Vagina (tissue), 2 donors: ENCODE measurements around the gene ZBTB16. TPM values are rescaled to one million over a fixed set of nuclear protein-coding genes. Genes with fewer than 3 reads are reported as not detected.

ENCODE experiments used
- DNase-seq, 2 donors: peaks; one replicate each; pipeline ENCODE4 v3.0.0-alpha.2; 2017; ENCODE audit errors: extremely low spot score in 2 of 2
- H3K27ac ChIP-seq: fragments of 200-600 bp; sonication (generic); one replicate; pipeline ENCODE4 v1.5.1; 2019
- H3K27me3 ChIP-seq: fragments of 200-600 bp; sonication (generic); one replicate; pipeline ENCODE4 v1.5.1; 2019
- H3K36me3 ChIP-seq, 2 donors: fragments of 200-600 bp; sonication (generic); one replicate each; pipeline ENCODE4 v1.5.1; 2017 to 2019
- H3K4me1 ChIP-seq: fragments of 200-600 bp; sonication (generic); one replicate; pipeline ENCODE4 v1.5.1; 2019
- H3K4me3 ChIP-seq, 2 donors: fragments of 200-600 bp; sonication (generic); 1 replicate in 1 of 2; 2 replicates in 1 of 2; pipeline ENCODE4 v1.5.1; 2016 to 2019
- H3K9me3 ChIP-seq: fragments of 200-600 bp; sonication (generic); one replicate; pipeline ENCODE4 v1.5.1; 2019
- CTCF ChIP-seq, 3 experiments: fragments of 450-650 bp in 2 of 3; fragments of 200-600 bp in 1 of 3; sonication (generic) in 1 of 3; IDR thresholded peaks; one replicate each; pipeline ENCODE4 v1.5.1; 2017 to 2019; ENCODE audit warnings: antibody characterized with exemption in 3 of 3, mild to moderate bottlenecking in 2 of 3, moderate library complexity in 2 of 3
- POLR2A ChIP-seq, 2 donors: fragments of 450-650 bp; IDR thresholded peaks; one replicate each; pipeline ENCODE4 v1.6.1; 2017; ENCODE audit warnings: antibody characterized with exemption in 2 of 2, mild to moderate bottlenecking in 2 of 2, moderate library complexity in 2 of 2
- POLR2AphosphoS5 ChIP-seq, 2 donors: sonication (generic); formaldehyde crosslinking; IDR thresholded peaks; one replicate each; pipeline ENCODE4 v1.9.0; 2017; ENCODE audit warnings: antibody characterized with exemption in 2 of 2, mild to moderate bottlenecking in 2 of 2, low read depth in 1 of 2; ENCODE audit not compliant: insufficient read depth in 1 of 2
- intact Hi-C: fragments of 100-400 bp; cut with DNase I; formaldehyde crosslinking; loops from one replicate; pipeline ENCODE4 v1.15.1; 2023
- total RNA-seq: library from RNA; depleted of rRNA; stranded (reverse); fragments of >200 nt; gene quantifications from one replicate; pipeline ENCODE4 v1.2.3, GENCODE V29; 2016

The ZBTB16 gene
- total RNA-seq, 1 donor from 2014 or later = 243 TPM

DNA sequence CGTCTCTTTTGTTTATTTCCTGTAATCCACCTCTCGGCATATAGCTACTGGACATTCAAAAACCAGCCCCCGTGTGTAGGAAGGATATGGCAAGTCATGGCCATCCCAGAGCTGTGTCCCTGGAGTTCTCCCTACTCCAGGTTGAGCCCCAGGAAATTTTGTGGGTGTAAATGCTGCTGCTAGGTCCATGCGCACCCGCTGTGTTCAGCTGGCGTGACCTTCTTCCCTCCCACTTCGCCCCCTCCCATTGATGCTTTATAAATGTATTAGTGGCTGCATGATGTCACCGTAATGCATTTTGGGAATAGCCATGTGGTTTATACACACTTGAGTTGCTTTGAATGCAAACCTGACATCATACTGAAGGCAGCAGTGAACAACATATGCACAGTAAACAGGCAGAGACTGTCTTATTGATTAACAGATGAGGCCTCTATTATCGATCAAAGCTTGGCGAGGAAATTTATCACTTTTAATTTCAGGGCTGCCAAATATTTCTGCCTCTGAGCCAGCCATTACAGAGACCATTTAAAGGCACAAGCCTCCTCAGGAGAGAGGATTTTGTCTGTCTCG, 123.0 kb downstream of the ZBTB16 start:
- intact Hi-C loops = no loop called here
- peaks cover 64% of the 10 kb centered on the region for H3K4me1 ChIP-seq
- H3K36me3 ChIP-seq = peaks cover 0 to 20% of the 10 kb centered on the region in 2 donors
- no peak overlapping the region for H3K4me3 ChIP-seq
- TF ChIP-seq CTCF (IDR thresholded peaks at IDR 0.05) = no peak
- no peak for TF ChIP-seq POLR2AphosphoS5 (IDR thresholded peaks at IDR 0.05; ENCODE audit: insufficient read depth in 1 of 2, low read depth in 1 of 2)
- TF ChIP-seq POLR2A (IDR thresholded peaks at IDR 0.05) = no peak
- no peaks in the 10 kb centered on the region for H3K27me3 ChIP-seq
- peak overlapping the region; percentile 95 for H3K27ac ChIP-seq
- DNase-seq = no peak
- no peaks in the 10 kb centered on the region for H3K9me3 ChIP-seq

DNA sequence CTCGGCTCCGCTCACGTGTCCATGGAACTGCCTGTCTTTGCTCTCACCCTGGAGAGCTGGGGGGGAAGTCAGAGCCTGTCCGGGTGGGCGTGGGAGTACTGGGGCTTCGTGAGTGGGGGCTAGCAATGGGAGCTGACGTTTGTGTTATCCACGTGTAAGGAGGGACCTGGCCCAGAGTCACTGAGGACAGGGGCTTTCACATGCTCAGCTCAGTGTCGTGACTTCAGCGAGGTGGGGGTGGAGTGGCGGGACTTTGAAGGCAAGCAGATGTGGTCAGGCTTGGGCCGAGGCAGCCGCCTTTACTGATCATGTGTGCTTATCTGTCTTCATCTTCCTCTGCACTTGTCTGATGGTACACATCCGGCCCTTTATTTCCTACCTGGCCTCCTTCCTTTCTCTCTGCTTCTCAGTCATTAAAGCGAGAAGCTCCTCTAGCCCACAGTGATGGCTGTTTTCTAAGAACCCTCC, 123.6 kb downstream of the ZBTB16 start:
- DNase-seq = peak in 1 of 2 donors; percentile 93
- H3K9me3 ChIP-seq = no peaks in the 10 kb centered on the region
- H3K36me3 ChIP-seq = peaks cover 0 to 25% of the 10 kb centered on the region in 2 donors
- peaks cover 59% of the 10 kb centered on the region for H3K4me1 ChIP-seq
- no peak overlapping the region for H3K4me3 ChIP-seq
- peak overlapping the region; percentile 95 for H3K27ac ChIP-seq
- peak in 1 of 2 donors; percentile 52 for TF ChIP-seq POLR2AphosphoS5 (IDR thresholded peaks at IDR 0.05; ENCODE audit: insufficient read depth in 1 of 2, low read depth in 1 of 2)
- no peak for TF ChIP-seq CTCF (IDR thresholded peaks at IDR 0.05)
- intact Hi-C loops = no loop called here
- no peaks in the 10 kb centered on the region for H3K27me3 ChIP-seq

DNA sequence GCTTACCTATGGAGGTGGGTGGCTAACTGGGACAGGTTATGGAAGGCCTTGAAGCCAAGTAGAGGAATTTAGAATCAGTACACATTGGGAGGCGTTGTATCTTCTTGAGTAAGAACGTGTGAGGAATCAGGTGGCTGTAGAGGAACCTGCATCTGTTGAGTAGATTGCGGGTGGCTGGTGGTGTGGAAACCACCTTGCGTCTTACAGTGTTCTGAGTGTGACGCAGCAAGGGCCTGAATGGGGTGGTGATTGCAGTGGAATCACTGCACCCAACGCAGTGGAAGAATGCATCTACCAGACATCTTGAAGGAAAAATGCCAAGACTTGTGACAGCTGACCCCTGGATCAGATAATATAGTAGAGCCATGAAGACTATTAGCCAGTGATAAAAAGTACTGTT, 125.9 kb downstream of the ZBTB16 start:
- TF ChIP-seq POLR2AphosphoS5 (IDR thresholded peaks at IDR 0.05; ENCODE audit: insufficient read depth in 1 of 2, low read depth in 1 of 2) (no peak), POLR2A (IDR thresholded peaks at IDR 0.05) (no peak)
- Histone ChIP-seq H3K36me3 (peaks cover 0 to 42% of the 10 kb centered on the region in 2 donors), H3K27me3 (no peaks in the 10 kb centered on the region), H3K27ac (no peak overlapping the region), H3K4me3 (no peak overlapping the region), H3K9me3 (no peaks in the 10 kb centered on the region), H3K4me1 (peaks cover 40% of the 10 kb centered on the region)
- intact Hi-C loops = no loop called here
- no peak for DNase-seq

GRCh38 chr11:114187173-114187572, 127.7 kb downstream of the ZBTB16 start:
- Histone ChIP-seq H3K4me3 (no peak overlapping the region), H3K9me3 (no peaks in the 10 kb centered on the region), H3K27me3 (no peaks in the 10 kb centered on the region), H3K27ac (no peak overlapping the region), H3K4me1 (peaks cover 23% of the 10 kb centered on the region), H3K36me3 (peaks cover 0 to 49% of the 10 kb centered on the region in 2 donors)
- no peak for TF ChIP-seq POLR2A (IDR thresholded peaks at IDR 0.05)
- TF ChIP-seq POLR2AphosphoS5 (IDR thresholded peaks at IDR 0.05; ENCODE audit: insufficient read depth in 1 of 2, low read depth in 1 of 2) = no peak
- no peak for TF ChIP-seq CTCF (IDR thresholded peaks at IDR 0.05)
- intact Hi-C loops = no loop called here
- no peak for DNase-seq

DNA sequence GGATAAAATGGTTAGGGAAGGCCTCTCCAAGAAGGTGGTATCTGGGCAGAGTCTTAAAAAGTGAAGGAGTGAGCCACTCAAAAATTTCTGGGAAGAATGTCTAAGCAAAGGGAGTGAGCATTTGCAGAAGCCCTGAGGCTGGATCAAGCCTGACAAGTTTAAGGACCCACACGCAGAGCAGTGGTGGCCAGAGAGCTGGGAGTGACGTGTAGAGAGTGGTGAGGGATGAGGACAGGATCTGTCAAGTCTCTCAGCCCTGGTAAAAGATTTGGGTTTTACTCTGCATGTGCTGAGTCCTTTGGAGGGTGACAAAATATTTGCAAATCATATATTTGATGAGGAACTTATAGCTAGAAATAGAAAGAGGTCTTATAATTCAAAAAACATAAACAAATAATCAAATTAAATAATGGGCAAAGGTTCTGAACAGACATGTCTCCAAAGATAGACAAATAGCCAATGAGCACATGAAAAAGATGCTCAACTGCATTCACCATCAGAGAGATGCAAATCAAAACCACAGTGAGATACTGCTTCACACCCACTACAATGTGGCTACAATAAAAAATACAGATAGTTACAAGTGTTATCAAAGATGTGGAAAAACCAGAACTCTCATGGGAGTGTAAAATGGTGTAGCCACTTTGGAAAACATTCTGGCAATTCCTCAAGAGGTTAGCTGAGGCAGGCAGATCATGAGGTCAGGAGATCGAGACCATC, 129.5 kb downstream of the ZBTB16 start:
- Histone ChIP-seq H3K27ac (no peak overlapping the region), H3K4me1 (peaks cover 22% of the 10 kb centered on the region), H3K4me3 (no peak overlapping the region), H3K9me3 (no peaks in the 10 kb centered on the region), H3K36me3 (peaks cover 0 to 61% of the 10 kb centered on the region in 2 donors), H3K27me3 (no peaks in the 10 kb centered on the region)
- intact Hi-C loops = no loop called here
- DNase-seq = no peak
- TF ChIP-seq CTCF (IDR thresholded peaks at IDR 0.05) = no peak
- TF ChIP-seq POLR2A (IDR thresholded peaks at IDR 0.05) = no peak
- TF ChIP-seq POLR2AphosphoS5 (IDR thresholded peaks at IDR 0.05; ENCODE audit: insufficient read depth in 1 of 2, low read depth in 1 of 2) = no peak
